ENCODE measurements around the gene SLC18A2. TPM values are rescaled to one million over a fixed set of nuclear protein-coding genes. Genes with fewer than 3 reads are reported as not detected.

The SLC18A2 gene
- total and polyA plus RNA-seq, 2 donors (not counting 3 experiments of a cell fraction or from before 2014, with no cell fraction given), result not detected

GRCh38 chr10:117264782-117265181 is 23.9 kb downstream of the SLC18A2 start:
- CTCF ChIA-PET, result no interaction called here

More at GRCh38 chr10:117264782-117265181, 23.9 kb downstream of the SLC18A2 start:
- POLR2A ChIA-PET, result interaction anchor here (0.5 kb wide), 1 partner anchor 23 kb away, joined by 4 read pairs; no protein-coding TSS in a partner anchor
- H3K79me2 ChIP-seq (ENCODE audit: control insufficient read depth, insufficient read depth, low read length), result no peaks in the 10 kb centered on the region
- peaks cover 0 to 4% of the 10 kb centered on the region in 2 experiments for H3K27me3 ChIP-seq (ENCODE audit: control insufficient read depth in 2 of 2, insufficient read depth in 2 of 2, low read length in 2 of 2)
- no peaks in the 10 kb centered on the region for H3K36me3 ChIP-seq (ENCODE audit: control insufficient read depth in 2 of 2, extremely low read depth in 1 of 2, insufficient read depth in 2 of 2, low read length in 2 of 2)
- H3K4me2 ChIP-seq (ENCODE audit: insufficient read depth, low read length), result no peak overlapping the region
- FAIRE-seq, result no peak
- intact Hi-C loops (cut with micrococcal nuclease) (no loop called here), dilution Hi-C loops (cut with MboI; ENCODE audit: extremely low pct_ligation_motif_present, low sequenced_read_pairs) (no loop called here)
- no peak overlapping the region for H3K4me3 ChIP-seq (replicated peaks in 1 of 3; ENCODE audit: insufficient read depth in 1 of 3, low read depth in 1 of 3, low read length in 3 of 3)
- no peaks in the 10 kb centered on the region for H3K4me1 ChIP-seq (ENCODE audit: control insufficient read depth, extremely low read depth, insufficient read depth, low read length)
- no peak overlapping the region for H3K27ac ChIP-seq (ENCODE audit: insufficient read depth, low read depth, low read length)
- no peak overlapping the region for H2AFZ ChIP-seq (ENCODE audit: low read depth, low read length)
- H3K9me3 ChIP-seq (replicated peaks; ENCODE audit: control insufficient read depth, insufficient read depth, low read length), result no peaks in the 10 kb centered on the region
- no peak for DNase-seq (ENCODE audit: low read depth, low spot score)
- H4K20me1 ChIP-seq (replicated peaks; ENCODE audit: control insufficient read depth, extremely low read depth, insufficient read depth, low read length), result no peaks in the 10 kb centered on the region
- no peak overlapping the region for H3K9ac ChIP-seq (replicated peaks; ENCODE audit: extremely low read depth, insufficient read depth, low read length)
- TF ChIP-seq POLR2AphosphoS5 (IDR thresholded peaks at IDR 0.05; ENCODE audit: insufficient read depth, low read depth, low read length), result no peak
- TF ChIP-seq EZH2 (IDR thresholded peaks at IDR 0.05; ENCODE audit: borderline replicate concordance, low read depth, low read length, severe bottlenecking), result no peak
- no peak for TF ChIP-seq MAX (IDR thresholded peaks at IDR 0.05; ENCODE audit: insufficient read depth, insufficient read length)
- TF ChIP-seq GATA2 (IDR thresholded peaks at IDR 0.05; ENCODE audit: insufficient read depth, insufficient read length, low read depth, low read length), result no peak
- TF ChIP-seq MYC (IDR thresholded peaks at IDR 0.05; ENCODE audit: low read depth, low read length), result no peak
- TF ChIP-seq POLR2A (IDR thresholded peaks at IDR 0.05; ENCODE audit: low read depth, low read length), result no peak
- TF ChIP-seq, protein P1, sequence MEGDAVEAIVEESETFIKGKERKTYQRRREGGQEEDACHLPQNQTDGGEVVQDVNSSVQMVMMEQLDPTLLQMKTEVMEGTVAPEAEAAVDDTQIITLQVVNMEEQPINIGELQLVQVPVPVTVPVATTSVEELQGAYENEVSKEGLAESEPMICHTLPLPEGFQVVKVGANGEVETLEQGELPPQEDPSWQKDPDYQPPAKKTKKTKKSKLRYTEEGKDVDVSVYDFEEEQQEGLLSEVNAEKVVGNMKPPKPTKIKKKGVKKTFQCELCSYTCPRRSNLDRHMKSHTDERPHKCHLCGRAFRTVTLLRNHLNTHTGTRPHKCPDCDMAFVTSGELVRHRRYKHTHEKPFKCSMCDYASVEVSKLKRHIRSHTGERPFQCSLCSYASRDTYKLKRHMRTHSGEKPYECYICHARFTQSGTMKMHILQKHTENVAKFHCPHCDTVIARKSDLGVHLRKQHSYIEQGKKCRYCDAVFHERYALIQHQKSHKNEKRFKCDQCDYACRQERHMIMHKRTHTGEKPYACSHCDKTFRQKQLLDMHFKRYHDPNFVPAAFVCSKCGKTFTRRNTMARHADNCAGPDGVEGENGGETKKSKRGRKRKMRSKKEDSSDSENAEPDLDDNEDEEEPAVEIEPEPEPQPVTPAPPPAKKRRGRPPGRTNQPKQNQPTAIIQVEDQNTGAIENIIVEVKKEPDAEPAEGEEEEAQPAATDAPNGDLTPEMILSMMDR (IDR thresholded peaks at IDR 0.05; ENCODE audit: extremely low read depth in 1 of 2, insufficient read depth in 1 of 2, low read depth in 1 of 2, low read length in 2 of 2), result no peak
- no peak for TF ChIP-seq FOS (IDR thresholded peaks at IDR 0.05; ENCODE audit: borderline replicate concordance, insufficient read depth, low read length)
- no peak for TF ChIP-seq JUN (IDR thresholded peaks at IDR 0.05; ENCODE audit: borderline replicate concordance, insufficient read depth, insufficient read length, low read depth)
- BruUV-seq (replicated peaks), result no TSS peak
- no peaks in the 10 kb centered on the region for H3K9me1 ChIP-seq (replicated peaks; ENCODE audit: control insufficient read depth, extremely low read depth, insufficient read depth, low read length)

Measured in endothelial cell of umbilical vein (primary cell).